GM11168 (cell line): Measurements from ENCODE around the gene SNRPB.

Experiments
- in situ Hi-C: fragments of 300-500 bp; cut with MboI; formaldehyde crosslinking; loops from one replicate; pipeline ENCODE4 v1.12.0; 2022; ENCODE audit warnings: low sequenced_read_pairs; ENCODE audit not compliant: unreplicated experiment

Gene SNRPB

GRCh38 chr20:2475850-2476741 lies 5.5 kb upstream of the SNRPB start:
- in situ Hi-C loops, result no loop called here

GRCh38 chr20:2473516-2473915 lies 2.9 kb upstream of the SNRPB start:
- in situ Hi-C loops, result loop anchor here (25.0 kb wide), 1 partner anchor 261 kb away; no protein-coding TSS in a partner anchor

- in situ Hi-C loops, result loop anchor here (25.0 kb wide), 1 partner anchor 258 kb away; no protein-coding TSS in a partner anchor
Measured at GRCh38 chr20:2469991-2470422, 582 bp downstream of the SNRPB start.

GRCh38 chr20:2468581-2469407 lies 1.8 kb downstream of the SNRPB start:
- in situ Hi-C loops, result loop anchor here (25.0 kb wide), 1 partner anchor 256 kb away; no protein-coding TSS in a partner anchor

GRCh38 chr20:2467412-2467811 lies 3.2 kb downstream of the SNRPB start:
- in situ Hi-C loops, result loop anchor here (25.0 kb wide), 1 partner anchor 255 kb away; no protein-coding TSS in a partner anchor

- in situ Hi-C loops, result loop anchor here (25.0 kb wide), 1 partner anchor 253 kb away; no protein-coding TSS in a partner anchor
Measured at GRCh38 chr20:2465100-2465499, 5.5 kb downstream of the SNRPB start.

GRCh38 chr20:2463616-2464365 lies 6.8 kb downstream of the SNRPB start:
- in situ Hi-C loops, result loop anchor here (25.0 kb wide), 1 partner anchor 251 kb away; no protein-coding TSS in a partner anchor

GRCh38 chr20:2462484-2462883 lies 8.1 kb downstream of the SNRPB start:
- in situ Hi-C loops, result loop anchor here (25.0 kb wide), 1 partner anchor 250 kb away; no protein-coding TSS in a partner anchor

- in situ Hi-C loops, result loop anchor here (25.0 kb wide), 1 partner anchor 249 kb away; no protein-coding TSS in a partner anchor
Measured at GRCh38 chr20:2460752-2461424, 9.7 kb downstream of the SNRPB start.

GRCh38 chr20:2459981-2460751 lies 10.4 kb downstream of the SNRPB start:
- in situ Hi-C loops, result loop anchor here (25.0 kb wide), 1 partner anchor 248 kb away; no protein-coding TSS in a partner anchor

- in situ Hi-C loops, result loop anchor here (25.0 kb wide), 1 partner anchor 247 kb away; no protein-coding TSS in a partner anchor
Measured at GRCh38 chr20:2458919-2459499, 11.6 kb downstream of the SNRPB start.

- in situ Hi-C loops, result loop anchor here (25.0 kb wide), 1 partner anchor 244 kb away; no protein-coding TSS in a partner anchor
Measured at GRCh38 chr20:2455771-2456497, 14.7 kb downstream of the SNRPB start.

- in situ Hi-C loops, result loop anchor here (25.0 kb wide), 1 partner anchor 241 kb away; no protein-coding TSS in a partner anchor
Measured at GRCh38 chr20:2453792-2454191, 16.8 kb downstream of the SNRPB start.

GRCh38 chr20:2451939-2452732 lies 18.5 kb downstream of the SNRPB start:
- in situ Hi-C loops, result loop anchor here (25.0 kb wide), 1 partner anchor 240 kb away; no protein-coding TSS in a partner anchor

- in situ Hi-C loops, result loop anchor here (25.0 kb wide), 1 partner anchor 239 kb away; no protein-coding TSS in a partner anchor
Measured at GRCh38 chr20:2451422-2451821, 19.2 kb downstream of the SNRPB start.

- in situ Hi-C loops, result no loop called here
Measured at GRCh38 chr20:2449386-2449785, 21.2 kb downstream of the SNRPB start.
